ENCODE measurements around the gene PRKN. TPM values are rescaled to one million over a fixed set of nuclear protein-coding genes. Genes with fewer than 3 reads are reported as not detected.

The PRKN gene
- total and polyA plus RNA-seq, 2 experiments from 2014 or later, result 0.10 to 0.84 TPM

GRCh38 chr6:162373868-162374267 lies 353.7 kb downstream of the PRKN start (continued):
- TF ChIP-seq ZNF462 (CRISPR knock-in tag; IDR thresholded peaks at IDR 0.05) (no peak), REST (IDR thresholded peaks at IDR 0.05; ENCODE audit: unreplicated experiment) (no peak), EZH2 (IDR thresholded peaks at IDR 0.05; ENCODE audit: low read depth, unreplicated experiment) (no peak), EZH2phosphoT487 (IDR thresholded peaks at IDR 0.05; ENCODE audit: unreplicated experiment) (no peak), CREB1 (CRISPR knock-in tag; IDR thresholded peaks at IDR 0.05; ENCODE audit: low read depth) (no peak), NANOG (IDR thresholded peaks at IDR 0.05; ENCODE audit: borderline replicate concordance) (no peak), POLR2AphosphoS5 (IDR thresholded peaks at IDR 0.05; ENCODE audit: low read depth) (no peak), JUNB (IDR thresholded peaks at IDR 0.05; ENCODE audit: unreplicated experiment) (no peak), STAT1 (IDR thresholded peaks at IDR 0.05; ENCODE audit: unreplicated experiment) (no peak)

Data from GM23338 (cell line).